MV-4-11 (cell line): ENCODE data around the gene TATDN2.

Experiments
- DNase-seq: peaks from one replicate; lab custom pipeline; 2025; lab: John Stamatoyannopoulos, UW

Gene TATDN2

DNA sequence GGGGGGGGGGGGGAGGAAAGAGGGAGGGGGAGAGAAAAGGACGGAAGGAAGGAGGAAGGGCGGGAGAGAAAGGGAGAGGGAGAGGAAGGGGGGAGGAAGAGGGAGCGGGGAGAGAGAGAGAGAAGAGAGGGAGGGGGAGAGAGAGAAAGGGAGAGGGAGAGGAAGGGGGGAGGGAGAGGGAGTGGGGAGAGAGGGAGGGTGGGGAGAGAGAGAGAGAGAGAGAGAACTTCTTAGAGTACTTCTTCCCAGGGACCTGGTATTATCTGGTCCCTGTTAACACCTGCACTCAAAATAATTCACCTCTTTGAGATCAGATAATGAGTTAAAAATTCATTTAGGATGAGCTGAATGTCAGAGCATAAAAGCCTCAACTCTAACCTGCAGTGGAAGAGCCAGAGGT is 71.5 kb downstream of the TATDN2 start:
- no peak for DNase-seq

- DNase-seq = no peak
Measured at GRCh38 chr3:10320320-10320677, 72.0 kb downstream of the TATDN2 start.

- no peak for DNase-seq
Measured at GRCh38 chr3:10321630-10322351, 73.5 kb downstream of the TATDN2 start.

- peak; percentile 23 for DNase-seq
Measured at GRCh38 chr3:10322352-10322710, 74.1 kb downstream of the TATDN2 start.

GRCh38 chr3:10327592-10327991 is 79.3 kb downstream of the TATDN2 start:
- no peak for DNase-seq

GRCh38 chr3:10328460-10329071 is 80.3 kb downstream of the TATDN2 start:
- DNase-seq = no peak

- no peak for DNase-seq
Measured at GRCh38 chr3:10329495-10330015, 81.3 kb downstream of the TATDN2 start.

- DNase-seq = no peak
Measured at GRCh38 chr3:10330319-10330718, 82.1 kb downstream of the TATDN2 start.
